Keratinocyte (primary cell): ENCODE results near the gene MYMK.

Experiments used
- CTCF ChIP-seq, 3 experiments: IDR thresholded peaks in 1 of 3; conservative IDR thresholded peaks in 1 of 3; optimal IDR thresholded peaks in 1 of 3; 2 replicates in 2 of 3; 3 replicates in 1 of 3; pipeline versions ENCODE3 to v1.5.1; 2011; ENCODE audit warnings: low read length in 3 of 3, mild to moderate bottlenecking in 3 of 3, moderate library complexity in 2 of 3, control low read depth in 1 of 3, inconsistent platforms in 1 of 3; ENCODE audit not compliant: insufficient read depth in 2 of 3; ENCODE audit errors: extremely low read depth in 1 of 3
- EZH2 ChIP-seq: IDR thresholded peaks from one replicate; pipeline ENCODE4 v1.6.1; 2012; ENCODE audit warnings: inconsistent platforms, mild to moderate bottlenecking, low read length, moderate library complexity

GRCh38 chr9:133552236-133552635 lies 27.5 kb upstream of the MYMK start:
- TF ChIP-seq CTCF (optimal IDR thresholded peaks at IDR 0.05 in 1 of 3, IDR thresholded peaks at IDR 0.05 in 1 of 3, conservative IDR thresholded peaks at IDR 0.05 in 1 of 3; ENCODE audit: extremely low read depth in 1 of 3, insufficient read depth in 2 of 3, low read length in 3 of 3) (no peak), EZH2 (no peak)
